ENCODE data around the gene ITPRID2.

The ITPRID2 gene

GRCh38 chr2:181907635-181908034, 16.1 kb downstream of the ITPRID2 start:
- ATAC-seq (ENCODE audit: insufficient read depth, low read depth) (no peak), DNase-seq (no peak)
- Histone ChIP-seq H3K27me3 (ENCODE audit: insufficient read depth, low read length, poor library complexity) (no peaks in the 10 kb centered on the region), H2AFZ (ENCODE audit: low read depth, low read length) (no peak overlapping the region), H3K27ac (ENCODE audit: low read length) (no peak overlapping the region), H3K4me3 (ENCODE audit: low read depth in 1 of 2, low read length in 2 of 2) (no peak overlapping the region), H3K4me2 (ENCODE audit: insufficient read depth, low read length) (no peak overlapping the region), H3K79me2 (ENCODE audit: insufficient read depth, low read length) (peaks cover 58% of the 10 kb centered on the region), H3K9me3 (ENCODE audit: insufficient read depth, low read length, severe bottlenecking) (no peaks in the 10 kb centered on the region), H3K36me3 (ENCODE audit: insufficient read depth, low read length) (peaks cover 87% of the 10 kb centered on the region), H3K4me1 (ENCODE audit: insufficient read depth, low read length) (peaks cover 10% of the 10 kb centered on the region), H4K20me1 (ENCODE audit: insufficient read depth, low read length) (peaks cover 8% of the 10 kb centered on the region; the same call in 1 of the 2 replicates), H3K9ac (ENCODE audit: low read depth, low read length) (no peak overlapping the region)
- TF ChIP-seq EZH2 (IDR thresholded peaks at IDR 0.05; ENCODE audit: borderline replicate concordance, low read depth, low read length, severe bottlenecking) = no peak
- no peak for TF ChIP-seq CTCF (IDR thresholded peaks at IDR 0.05; ENCODE audit: borderline replicate concordance, extremely low read depth, low read length, poor library complexity, severe bottlenecking)

GRCh38 chr2:181910028-181910831, 18.7 kb downstream of the ITPRID2 start:
- ATAC-seq (ENCODE audit: insufficient read depth, low read depth) = no peak

GRCh38 chr2:181911830-181912229, 20.3 kb downstream of the ITPRID2 start:
- H3K27me3 ChIP-seq (ENCODE audit: insufficient read depth, low read length, poor library complexity) = no peaks in the 10 kb centered on the region
- no peak overlapping the region for H2AFZ ChIP-seq (ENCODE audit: low read depth, low read length)
- no peak overlapping the region for H3K27ac ChIP-seq (ENCODE audit: low read length)
- no peak overlapping the region for H3K9ac ChIP-seq (ENCODE audit: low read depth, low read length)
- ATAC-seq (ENCODE audit: insufficient read depth, low read depth) = no peak
- peaks cover 24% of the 10 kb centered on the region for H3K79me2 ChIP-seq (ENCODE audit: insufficient read depth, low read length)
- no peak overlapping the region for H3K4me2 ChIP-seq (ENCODE audit: insufficient read depth, low read length)
- TF ChIP-seq CTCF (IDR thresholded peaks at IDR 0.05; ENCODE audit: borderline replicate concordance, extremely low read depth, low read length, poor library complexity, severe bottlenecking) (no peak), EZH2 (IDR thresholded peaks at IDR 0.05; ENCODE audit: borderline replicate concordance, low read depth, low read length, severe bottlenecking) (no peak)
- peaks cover 4% of the 10 kb centered on the region; the same call in 1 of the 2 replicates for H4K20me1 ChIP-seq (ENCODE audit: insufficient read depth, low read length)
- H3K4me3 ChIP-seq (ENCODE audit: low read depth in 1 of 2, low read length in 2 of 2) = no peak overlapping the region
- DNase-seq = no peak
- peaks cover 89% of the 10 kb centered on the region for H3K36me3 ChIP-seq (ENCODE audit: insufficient read depth, low read length)
- H3K4me1 ChIP-seq (ENCODE audit: insufficient read depth, low read length) = no peaks in the 10 kb centered on the region
- no peaks in the 10 kb centered on the region for H3K9me3 ChIP-seq (ENCODE audit: insufficient read depth, low read length, severe bottlenecking)

More at GRCh38 chr2:181910028-181910831, 18.7 kb downstream of the ITPRID2 start:
- Histone ChIP-seq H3K9me3 (ENCODE audit: insufficient read depth, low read length, severe bottlenecking) (no peaks in the 10 kb centered on the region), H3K4me3 (ENCODE audit: low read depth in 1 of 2, low read length in 2 of 2) (no peak overlapping the region), H3K9ac (ENCODE audit: low read depth, low read length) (no peak overlapping the region), H3K36me3 (ENCODE audit: insufficient read depth, low read length) (peaks cover 89% of the 10 kb centered on the region), H3K79me2 (ENCODE audit: insufficient read depth, low read length) (peaks cover 40% of the 10 kb centered on the region), H3K27me3 (ENCODE audit: insufficient read depth, low read length, poor library complexity) (no peaks in the 10 kb centered on the region), H4K20me1 (ENCODE audit: insufficient read depth, low read length) (peaks cover 4% of the 10 kb centered on the region; the same call in 1 of the 2 replicates), H3K4me2 (ENCODE audit: insufficient read depth, low read length) (no peak overlapping the region), H3K27ac (ENCODE audit: low read length) (no peak overlapping the region), H2AFZ (ENCODE audit: low read depth, low read length) (no peak overlapping the region), H3K4me1 (ENCODE audit: insufficient read depth, low read length) (peaks cover 4% of the 10 kb centered on the region; the same call in 1 of the 2 replicates)
- DNase-seq = no peak
- TF ChIP-seq CTCF (IDR thresholded peaks at IDR 0.05; ENCODE audit: borderline replicate concordance, extremely low read depth, low read length, poor library complexity, severe bottlenecking) (no peak), EZH2 (IDR thresholded peaks at IDR 0.05; ENCODE audit: borderline replicate concordance, low read depth, low read length, severe bottlenecking) (no peak)

Measured in DND-41 (cell line).